ENCODE data around the gene FRMD4A.

- TF ChIP-seq CTCF (IDR thresholded peaks at IDR 0.05; ENCODE audit: borderline replicate concordance, extremely low read depth, low read length, poor library complexity, severe bottlenecking) (no peak), EZH2 (IDR thresholded peaks at IDR 0.05; ENCODE audit: borderline replicate concordance, low read depth, low read length, severe bottlenecking) (no peak)
Measured at GRCh38 chr10:13715100-13715499, 615.6 kb downstream of the FRMD4A start.
